Choroid plexus epithelial cell (primary cell): ENCODE data around the gene PODXL2.
A peak's percentile ranks its signal among the peaks of the same experiment; 100 is the strongest.

Source experiments
- DNase-seq: peaks from one replicate; pipeline ENCODE4 v3.0.0-alpha.2; 2010; ENCODE audit warnings: low read depth
- H3K4me3 ChIP-seq: 2 replicates; pipeline ENCODE4 v1.5.1; 2011; ENCODE audit warnings: low read depth, mild to moderate bottlenecking, control low read depth, low read length, moderate library complexity
- CTCF ChIP-seq: conservative IDR thresholded peaks from 2 replicates; pipeline ENCODE4 v1.5.1; 2011; ENCODE audit warnings: low read depth, mild to moderate bottlenecking, control low read depth, inconsistent platforms, low read length, moderate library complexity

Gene PODXL2

DNA sequence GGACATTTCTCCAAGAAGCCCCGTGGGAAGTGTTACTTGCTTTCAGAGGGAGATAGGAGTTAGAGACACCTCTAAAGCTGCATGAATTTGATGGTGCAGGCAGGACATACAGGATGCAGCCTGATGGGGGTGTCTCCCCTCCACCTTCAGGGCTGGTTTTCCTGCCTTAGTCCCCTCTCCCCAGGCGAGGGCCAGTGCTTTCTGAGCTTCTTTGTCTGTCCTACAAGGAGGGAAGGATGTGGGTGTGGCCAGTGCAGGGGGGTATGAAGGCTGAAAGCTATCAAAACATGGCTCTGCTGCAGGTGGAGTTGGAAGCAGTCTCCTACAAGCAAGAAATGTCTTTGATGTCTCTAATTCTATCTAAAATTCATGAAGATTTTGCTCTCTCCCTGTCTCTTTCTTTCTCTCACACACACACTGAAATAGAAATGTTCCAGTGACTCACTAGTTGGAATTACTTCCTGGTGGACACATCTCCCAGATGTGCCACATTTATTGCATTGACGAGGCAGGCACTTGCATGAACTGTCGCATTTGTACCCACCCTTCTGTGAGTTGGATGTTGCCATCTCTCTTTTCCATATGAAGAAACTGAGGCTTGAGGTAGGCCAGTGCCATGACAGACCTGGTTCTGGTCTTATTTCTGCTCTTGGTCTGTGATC is 13.9 kb upstream of the PODXL2 start:
- TF ChIP-seq CTCF = no peak
- H3K4me3 ChIP-seq = no peak overlapping the region
- no peak for DNase-seq

DNA sequence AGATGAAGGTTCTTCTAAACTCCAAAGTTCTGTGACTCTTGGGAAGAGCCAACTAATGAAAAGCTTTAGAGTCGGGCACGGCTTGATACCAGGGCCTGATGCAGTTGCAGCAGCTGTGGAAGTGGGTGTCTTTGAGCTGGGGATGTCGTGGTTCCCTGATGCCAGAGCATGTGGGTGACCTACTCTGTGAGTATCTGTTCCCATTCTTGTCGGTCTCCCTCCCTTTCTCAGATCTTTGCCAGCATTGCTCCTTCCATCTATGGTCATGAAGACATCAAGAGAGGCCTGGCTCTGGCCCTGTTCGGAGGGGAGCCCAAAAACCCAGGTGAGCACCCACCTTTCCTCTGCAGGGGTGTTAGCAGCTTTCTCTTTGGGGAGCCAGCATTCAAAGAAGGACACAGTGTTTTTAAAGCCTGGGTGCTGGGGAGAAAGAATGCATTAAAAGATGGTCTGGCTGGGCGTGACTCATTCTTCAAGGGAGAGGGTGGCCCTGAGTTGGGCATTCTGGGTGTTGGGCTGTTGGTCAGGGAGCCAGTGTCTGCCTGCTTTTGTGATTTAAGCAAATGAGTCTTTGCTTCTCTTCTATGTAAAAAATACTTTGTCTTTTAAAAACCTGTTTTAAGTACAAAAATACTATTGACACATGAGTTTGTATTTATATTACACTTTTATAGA is 13.2 kb upstream of the PODXL2 start:
- no peak for TF ChIP-seq CTCF
- no peak overlapping the region for H3K4me3 ChIP-seq
- peak; percentile 9 for DNase-seq

- TF ChIP-seq CTCF = no peak
Measured at GRCh38 chr3:127616836-127617605, 12.0 kb upstream of the PODXL2 start.

DNA sequence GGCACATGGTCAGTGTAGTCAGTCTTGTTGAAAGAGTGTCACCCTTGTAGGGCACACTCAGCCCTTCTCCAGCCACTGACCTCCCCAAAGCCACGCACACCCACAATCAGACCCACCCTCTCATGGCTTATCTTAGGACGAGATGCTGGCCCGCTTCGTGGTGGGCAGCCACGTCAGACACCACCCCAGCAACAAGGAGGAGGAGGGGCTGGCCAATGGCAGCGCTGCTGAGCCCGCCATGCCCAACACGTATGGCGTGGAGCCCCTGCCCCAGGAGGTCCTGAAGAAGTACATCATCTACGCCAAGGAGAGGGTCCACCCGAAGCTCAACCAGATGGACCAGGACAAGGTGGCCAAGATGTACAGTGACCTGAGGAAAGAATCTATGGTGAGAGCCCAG is 10.1 kb upstream of the PODXL2 start:
- no peak for TF ChIP-seq CTCF
- no peak overlapping the region for H3K4me3 ChIP-seq
- no peak for DNase-seq

More at GRCh38 chr3:127616836-127617605, 12.0 kb upstream of the PODXL2 start:
- H3K4me3 ChIP-seq = no peak overlapping the region
- no peak for DNase-seq

DNA sequence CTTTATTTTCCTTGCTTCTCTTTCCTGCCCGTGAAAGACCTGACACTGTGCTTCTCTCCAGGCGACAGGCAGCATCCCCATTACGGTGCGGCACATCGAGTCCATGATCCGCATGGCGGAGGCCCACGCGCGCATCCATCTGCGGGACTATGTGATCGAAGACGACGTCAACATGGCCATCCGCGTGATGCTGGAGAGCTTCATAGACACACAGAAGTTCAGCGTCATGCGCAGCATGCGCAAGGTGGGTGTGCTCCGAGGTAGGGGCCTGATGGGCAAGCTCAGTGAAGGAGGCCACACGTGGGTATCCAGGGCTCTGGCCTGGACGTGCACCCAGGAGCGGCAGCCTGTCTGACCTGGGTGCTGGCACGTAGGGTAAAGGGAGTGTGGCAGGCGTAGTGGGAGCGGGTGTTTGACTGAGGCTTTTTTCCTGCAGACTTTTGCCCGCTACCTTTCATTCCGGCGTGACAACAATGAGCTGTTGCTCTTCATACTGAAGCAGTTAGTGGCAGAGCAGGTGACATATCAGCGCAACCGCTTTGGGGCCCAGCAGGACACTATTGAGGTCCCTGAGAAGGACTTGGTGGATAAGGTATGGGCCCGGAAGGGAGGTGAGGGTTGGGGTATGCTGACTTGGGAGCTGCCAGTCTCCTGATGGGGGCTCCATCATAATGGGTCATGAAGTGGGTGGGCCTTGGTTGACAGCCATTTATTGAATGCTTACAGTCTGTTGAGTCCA is 8.2 kb upstream of the PODXL2 start:
- no peak for TF ChIP-seq CTCF
- DNase-seq = no peak
- H3K4me3 ChIP-seq = no peak overlapping the region

- H3K4me3 ChIP-seq = no peak overlapping the region
- DNase-seq = no peak
- no peak for TF ChIP-seq CTCF
Measured at GRCh38 chr3:127622031-127622430, 7.0 kb upstream of the PODXL2 start.
